ENCODE data around the gene SLC9A9.

- no peak for TF ChIP-seq CTCF (conservative IDR thresholded peaks at IDR 0.05; ENCODE audit: low read depth, low read length)
- TF ChIP-seq EZH2 (IDR thresholded peaks at IDR 0.05; ENCODE audit: borderline replicate concordance, low read depth, low read length, poor library complexity, severe bottlenecking), result no peak
These were observed 609.2 kb downstream of the SLC9A9 start for GRCh38 chr3:143239031-143239430.
